Ovary (tissue), 9 donors: Measurements from ENCODE around the gene GPR25. TPM values are rescaled to one million over a fixed set of nuclear protein-coding genes. Genes with fewer than 3 reads are reported as not detected.

Experiments
- DNase-seq, 5 donors: peaks; one replicate each; pipeline ENCODE4 v3.0.0-alpha.2; 2019 to 2020
- H3K27ac ChIP-seq, 2 donors: fragments of 200-600 bp; one replicate each; pipeline versions ENCODE4 v1.5.1 to v1.8.0; 2019 to 2022
- H3K27me3 ChIP-seq: fragments of 200-600 bp; one replicate; pipeline ENCODE4 v1.8.0; 2022
- H3K36me3 ChIP-seq: fragments of 200-600 bp; sonication (generic); one replicate; pipeline ENCODE4 v1.5.1; 2019
- H3K4me1 ChIP-seq: one replicate; pipeline ENCODE4 v1.8.1; 2013; ENCODE audit warnings: mild to moderate bottlenecking, moderate library complexity; ENCODE audit not compliant: insufficient read depth
- H3K4me3 ChIP-seq: fragments of 200-600 bp; sonication (generic); one replicate; pipeline ENCODE4 v1.5.1; 2017
- H3K9me3 ChIP-seq, 2 donors: fragments of 200-600 bp in 1 of 2; sonication (generic) in 1 of 2; one replicate each; pipeline versions ENCODE4 v1.5.1 to v1.8.1; 2013 to 2019; ENCODE audit warnings: mild to moderate bottlenecking in 1 of 2, moderate library complexity in 1 of 2
- CTCF ChIP-seq, 3 donors: fragments of 450-650 bp in 2 of 3; fragments of 200-600 bp in 1 of 3; IDR thresholded peaks; one replicate each; pipeline versions ENCODE4 v1.5.1 to v1.8.0; 2016 to 2022; ENCODE audit warnings: antibody characterized with exemption in 3 of 3, mild to moderate bottlenecking in 1 of 3
- EP300 ChIP-seq: sonication (generic); formaldehyde crosslinking; IDR thresholded peaks from one replicate; pipeline ENCODE4 v1.6.1; 2017; ENCODE audit warnings: antibody characterized with exemption
- POLR2A ChIP-seq: fragments of 450-650 bp; IDR thresholded peaks from one replicate; pipeline ENCODE4 v1.6.1; 2017; ENCODE audit warnings: antibody characterized with exemption, mild to moderate bottlenecking, moderate library complexity
- WGBS, 3 donors: extraction: QIAGEN DNeasy Blood & Tissue Kit in 1 of 3; methylation state at CpG; one replicate each; pipeline versions ENCODE4 v1.1.5 to v1.1.7; 2013 to 2017; 5-methylcytosine and 5-hydroxymethylcytosine counted together
- intact Hi-C, 4 donors: fragments of 100-400 bp; cut with DNase I; formaldehyde crosslinking; loops; one replicate each; pipeline versions ENCODE4 v1.11.0 to v1.15.1; 2022 to 2023
- polyA plus RNA-seq, 2 donors: library from polyadenylated mRNA; stranded (reverse); fragments of 200-250 nt in 1 of 2; fragments of 350-450 nt in 1 of 2; fragmentation: Illumina TruSeq in 1 of 2; extraction: RNeasy Lipid Tissue Mini Kit (QIAGEN cat#74804) in 1 of 2; gene quantifications; one replicate each; pipeline ENCODE4 v1.2.3, GENCODE V29; 2013 to 2014
- total RNA-seq, 7 donors: library from RNA; depleted of rRNA in 2 of 7; stranded (reverse); fragments of >200 nt in 2 of 7; fragmentation: NEBNext Ultra II Directional in 3 of 7; extraction: Animal tissue kit (Norgen Biotek cat#: 25700) in 3 of 7; gene quantifications; one replicate each; pipeline versions ENCODE4 v1.1.0 to v1.2.4, GENCODE V29; 2016 to 2023
- donor health status: DM: no; HTN: no; CAD: no; lungs with moderate emphysema.
- donor health status: DM: no; HTN: no; CAD: no.
- donor health status: Bipolar disorder and iron deficiency.
- donor health status: DM: yes; HTN: yes; CAD: no.
- donor health status: DM: no; HTN: no; CAD: no.
- donor health status: DM: yes; HTN: yes; CAD: no.

GPR25 gene
- total and polyA plus RNA-seq, 9 donors = 0.06 TPM; not detected in 8

- 60 to 66% (median 64%) methylated on average over 4 of the region's 4 CpGs for WGBS, 3 donors
- intact Hi-C loops = no loop called here
- Histone ChIP-seq H3K9me3 (no peaks in the 10 kb centered on the region), H3K4me3 (no peak overlapping the region), H3K27me3 (no peaks in the 10 kb centered on the region), H3K27ac (no peak overlapping the region), H3K4me1 (no peaks in the 10 kb centered on the region), H3K36me3 (no peaks in the 10 kb centered on the region)
- TF ChIP-seq EP300 (no peak), CTCF (IDR thresholded peaks at IDR 0.05) (no peak), POLR2A (no peak)
- DNase-seq = no peak
Observed at GRCh38 chr1:200905411-200906052, 32.8 kb downstream of the GPR25 start.

- no peak for DNase-seq
- Histone ChIP-seq H3K36me3 (no peaks in the 10 kb centered on the region), H3K27me3 (no peaks in the 10 kb centered on the region), H3K4me1 (no peaks in the 10 kb centered on the region), H3K9me3 (no peaks in the 10 kb centered on the region), H3K27ac (no peak overlapping the region), H3K4me3 (no peak overlapping the region)
- WGBS, 3 donors = 93 to 99% (median 95%) methylated on average over 2 of the region's 2 CpGs
- intact Hi-C loops = no loop called here
- no peak for TF ChIP-seq EP300
- TF ChIP-seq CTCF (IDR thresholded peaks at IDR 0.05) = no peak
- no peak for TF ChIP-seq POLR2A
Observed at GRCh38 chr1:200906491-200906890, 33.7 kb downstream of the GPR25 start.

- Histone ChIP-seq H3K27me3 (no peaks in the 10 kb centered on the region), H3K4me3 (no peak overlapping the region), H3K36me3 (no peaks in the 10 kb centered on the region), H3K9me3 (no peaks in the 10 kb centered on the region), H3K4me1 (no peaks in the 10 kb centered on the region), H3K27ac (no peak overlapping the region)
- WGBS, 3 donors = 86 to 90% (median 88%) methylated on average over 5 of the region's 5 CpGs
- intact Hi-C loops = no loop called here
- TF ChIP-seq POLR2A = no peak
- TF ChIP-seq EP300 = no peak
- no peak for TF ChIP-seq CTCF (IDR thresholded peaks at IDR 0.05)
- DNase-seq = no peak
Observed at GRCh38 chr1:200907611-200908097, 34.9 kb downstream of the GPR25 start.

GRCh38 chr1:200908191-200908868 is 35.5 kb downstream of the GPR25 start:
- Histone ChIP-seq H3K4me3 (no peak overlapping the region), H3K27ac (no peak overlapping the region), H3K27me3 (no peaks in the 10 kb centered on the region), H3K9me3 (no peaks in the 10 kb centered on the region), H3K4me1 (no peaks in the 10 kb centered on the region), H3K36me3 (no peaks in the 10 kb centered on the region)
- WGBS, 3 donors = 84 to 92% (median 89%) methylated on average over 6 of the region's 6 CpGs
- intact Hi-C loops = no loop called here
- DNase-seq = no peak
- no peak for TF ChIP-seq CTCF (IDR thresholded peaks at IDR 0.05)
- no peak for TF ChIP-seq POLR2A
- no peak for TF ChIP-seq EP300
